Muscle of leg (tissue), 11 donors: ENCODE results near the gene ANKRD44. TPM values are rescaled to one million over a fixed set of nuclear protein-coding genes. Genes with fewer than 3 reads are reported as not detected.

Experiments used
- DNase-seq: peaks from one replicate; pipeline ENCODE4 v3.0.0; 2013
- H3K27ac ChIP-seq: one replicate; pipeline ENCODE4 v1.5.1; 2013; ENCODE audit warnings: mild to moderate bottlenecking, low read length, control low read depth
- H3K27me3 ChIP-seq: one replicate; pipeline ENCODE4 v1.6.1; 2013; ENCODE audit warnings: low read length; ENCODE audit not compliant: control insufficient read depth, insufficient read depth
- H3K36me3 ChIP-seq: one replicate; pipeline ENCODE4 v1.6.1; 2013; ENCODE audit warnings: low read length; ENCODE audit not compliant: control insufficient read depth, insufficient read depth
- H3K4me1 ChIP-seq: one replicate; pipeline ENCODE4 v1.6.1; 2013; ENCODE audit warnings: low read length; ENCODE audit not compliant: control insufficient read depth, insufficient read depth
- H3K4me3 ChIP-seq: one replicate; pipeline ENCODE4 v1.5.1; 2013; ENCODE audit warnings: low read length, control low read depth
- H3K9me3 ChIP-seq: replicated peaks from 2 replicates; pipeline ENCODE4 v1.6.1; 2013; ENCODE audit warnings: low read depth, low read length; ENCODE audit not compliant: control insufficient read depth
- WGBS: methylation state at CpG from one replicate; pipeline ENCODE4 v1.1.5; 2013; ENCODE audit warnings: missing lambda C conversion rate; ENCODE audit not compliant: insufficient coverage; 5-methylcytosine and 5-hydroxymethylcytosine counted together
- polyA plus RNA-seq, 8 donors: library from polyadenylated mRNA; unstranded; fragments of 120-200 nt; gene quantifications; one replicate each; pipeline versions ENCODE4 v1.2.1 to v1.2.3, GENCODE V29; 2013; ENCODE audit warnings: inconsistent platforms in 1 of 8, low replicate concordance in 1 of 8; ENCODE audit not compliant: insufficient read length in 8 of 8, insufficient read depth in 1 of 8
- total RNA-seq: library from RNA; stranded (reverse); fragments of 120-200 nt; gene quantifications from one replicate; pipeline ENCODE4 v1.2.4, GENCODE V29; 2013

ANKRD44 gene
- total and polyA plus RNA-seq, 9 donors = 10.6 to 26.3 (median 15.6) TPM

GRCh38 chr2:197234671-197235191 is 75.8 kb downstream of the ANKRD44 start:
- H3K36me3 ChIP-seq = no peaks in the 10 kb centered on the region
- H3K4me1 ChIP-seq = peaks cover 5% of the 10 kb centered on the region
- no CpG with 5 or more reads among the region's 4 CpGs for WGBS
- no peak overlapping the region for H3K4me3 ChIP-seq
- no peak overlapping the region for H3K27ac ChIP-seq
- no peaks in the 10 kb centered on the region for H3K9me3 ChIP-seq
- no peak for DNase-seq
- no peaks in the 10 kb centered on the region for H3K27me3 ChIP-seq

- Histone ChIP-seq H3K27ac (no peak overlapping the region), H3K4me1 (peaks cover 3% of the 10 kb centered on the region), H3K27me3 (no peaks in the 10 kb centered on the region), H3K36me3 (no peaks in the 10 kb centered on the region), H3K9me3 (no peaks in the 10 kb centered on the region), H3K4me3 (no peak overlapping the region)
- no peak for DNase-seq
Measured at GRCh38 chr2:197233473-197233872, 77.1 kb downstream of the ANKRD44 start.

GRCh38 chr2:197232010-197232409 is 78.6 kb downstream of the ANKRD44 start:
- peaks cover 3% of the 10 kb centered on the region for H3K4me1 ChIP-seq
- no peaks in the 10 kb centered on the region for H3K9me3 ChIP-seq
- H3K27ac ChIP-seq = no peak overlapping the region
- no CpG with 5 or more reads among the region's 2 CpGs for WGBS
- no peak overlapping the region for H3K4me3 ChIP-seq
- DNase-seq = no peak
- H3K27me3 ChIP-seq = no peaks in the 10 kb centered on the region
- no peaks in the 10 kb centered on the region for H3K36me3 ChIP-seq

- WGBS = 17% methylated on average over 2 of the region's 4 CpGs
- DNase-seq = peak; percentile 57
- H3K27ac ChIP-seq = no peak overlapping the region
Measured at GRCh38 chr2:197229509-197230443, 80.8 kb downstream of the ANKRD44 start.

GRCh38 chr2:197223451-197223850 is 87.1 kb downstream of the ANKRD44 start:
- no peak for DNase-seq
- Histone ChIP-seq H3K27ac (no peak overlapping the region), H3K4me3 (no peak overlapping the region), H3K36me3 (no peaks in the 10 kb centered on the region), H3K4me1 (peaks cover 3% of the 10 kb centered on the region), H3K27me3 (no peaks in the 10 kb centered on the region), H3K9me3 (no peaks in the 10 kb centered on the region)
- no CpG with 5 or more reads among the region's 2 CpGs for WGBS

More at GRCh38 chr2:197229509-197230443, 80.8 kb downstream of the ANKRD44 start:
- no peaks in the 10 kb centered on the region for H3K9me3 ChIP-seq
- H3K4me3 ChIP-seq = no peak overlapping the region
- no peaks in the 10 kb centered on the region for H3K27me3 ChIP-seq
- H3K36me3 ChIP-seq = no peaks in the 10 kb centered on the region
- peaks cover 3% of the 10 kb centered on the region for H3K4me1 ChIP-seq

- H3K36me3 ChIP-seq = no peaks in the 10 kb centered on the region
- no peak for DNase-seq
- peaks cover 11% of the 10 kb centered on the region for H3K4me1 ChIP-seq
- H3K9me3 ChIP-seq = no peaks in the 10 kb centered on the region
- H3K27me3 ChIP-seq = no peaks in the 10 kb centered on the region
- H3K27ac ChIP-seq = no peak overlapping the region
- no CpG with 5 or more reads among the region's 4 CpGs for whole genome bisulfite sequencing
- H3K4me3 ChIP-seq = no peak overlapping the region
Measured at GRCh38 chr2:197219636-197220035, 90.9 kb downstream of the ANKRD44 start.

GRCh38 chr2:197217541-197217940 is 93.0 kb downstream of the ANKRD44 start:
- H3K4me3 ChIP-seq = no peak overlapping the region
- no peaks in the 10 kb centered on the region for H3K27me3 ChIP-seq
- H3K4me1 ChIP-seq = peaks cover 17% of the 10 kb centered on the region
- no peak overlapping the region for H3K27ac ChIP-seq
- DNase-seq = no peak
- H3K9me3 ChIP-seq = no peaks in the 10 kb centered on the region
- WGBS = no CpG with 5 or more reads among the region's 2 CpGs
- no peaks in the 10 kb centered on the region for H3K36me3 ChIP-seq

GRCh38 chr2:197216361-197216979 is 94.1 kb downstream of the ANKRD44 start:
- Histone ChIP-seq H3K27me3 (no peaks in the 10 kb centered on the region), H3K27ac (peak overlapping the region; percentile 78), H3K4me3 (no peak overlapping the region), H3K36me3 (no peaks in the 10 kb centered on the region), H3K4me1 (peaks cover 17% of the 10 kb centered on the region), H3K9me3 (no peaks in the 10 kb centered on the region)
- WGBS = no CpG with 5 or more reads among the region's 5 CpGs
- peak; percentile 76 for DNase-seq

GRCh38 chr2:197215748-197216360 is 94.7 kb downstream of the ANKRD44 start:
- Histone ChIP-seq H3K27ac (peak overlapping the region; percentile 78), H3K27me3 (no peaks in the 10 kb centered on the region), H3K4me3 (no peak overlapping the region), H3K36me3 (no peaks in the 10 kb centered on the region), H3K9me3 (no peaks in the 10 kb centered on the region), H3K4me1 (peaks cover 20% of the 10 kb centered on the region)
- peak; percentile 53 for DNase-seq
- 60% methylated on average over 1 of the region's 3 CpGs for WGBS
